Transverse colon (tissue), 4 donors: ENCODE data around the gene MTURN. TPM values are rescaled to one million over a fixed set of nuclear protein-coding genes. Genes with fewer than 3 reads are reported as not detected.

Source experiments
- DNase-seq: peaks from one replicate; pipeline ENCODE4 v3.0.0-alpha.2; 2019
- H3K27ac ChIP-seq, 4 donors: fragments of 200-600 bp; sonication (generic); 2 replicates each; pipeline ENCODE4 v1.5.1; 2016 to 2018; ENCODE audit warnings: inconsistent platforms in 4 of 4
- H3K27me3 ChIP-seq: fragments of 200-600 bp; sonication (generic); 2 replicates; pipeline ENCODE4 v1.5.1; 2017; ENCODE audit warnings: inconsistent platforms
- H3K36me3 ChIP-seq, 4 donors: fragments of 200-600 bp; sonication (generic); 2 replicates each; pipeline ENCODE4 v1.5.1; 2017 to 2019; ENCODE audit warnings: inconsistent platforms in 4 of 4
- H3K4me1 ChIP-seq, 4 donors: fragments of 200-600 bp; sonication (generic); 2 replicates each; pipeline ENCODE4 v1.5.1; 2017 to 2020; ENCODE audit warnings: inconsistent platforms in 4 of 4
- H3K4me3 ChIP-seq, 4 donors: fragments of 200-600 bp; sonication (generic); 1 replicate in 1 of 4; 2 replicates in 3 of 4; pipeline versions ENCODE4 v1.5.1 to v1.6.1; 2017 to 2019; ENCODE audit warnings: inconsistent platforms in 4 of 4
- H3K9me3 ChIP-seq, 2 donors: fragments of 200-600 bp; sonication (generic); 2 replicates each; pipeline ENCODE4 v1.5.1; 2017 to 2019; ENCODE audit warnings: inconsistent platforms in 2 of 2
- CTCF ChIP-seq, 5 experiments: fragments of 200-600 bp in 3 of 5; fragments of 450-650 bp in 2 of 5; sonication (generic) in 3 of 5; IDR thresholded peaks; 1 replicate in 2 of 5; 2 replicates in 3 of 5; pipeline ENCODE4 v1.5.1; 2016 to 2017; ENCODE audit warnings: antibody characterized with exemption in 5 of 5, inconsistent platforms in 3 of 5, mild to moderate bottlenecking in 2 of 5, moderate library complexity in 1 of 5
- EP300 ChIP-seq: sonication (generic); formaldehyde crosslinking; IDR thresholded peaks from one replicate; pipeline ENCODE4 v1.6.1; 2017; ENCODE audit warnings: antibody characterized with exemption, low read depth
- POLR2A ChIP-seq: fragments of 450-650 bp; IDR thresholded peaks from one replicate; pipeline ENCODE4 v1.6.1; 2016; ENCODE audit warnings: antibody characterized with exemption, mild to moderate bottlenecking, moderate library complexity
- POLR2AphosphoS5 ChIP-seq, 3 donors: sonication (generic); formaldehyde crosslinking; IDR thresholded peaks; one replicate each; pipeline ENCODE4 v1.6.1; 2016; ENCODE audit warnings: antibody characterized with exemption in 3 of 3
- WGBS, 2 donors: methylation state at CpG; one replicate each; pipeline ENCODE4 v1.1.5; 2018; ENCODE audit warnings: low coverage in 1 of 2; 5-methylcytosine and 5-hydroxymethylcytosine counted together
- in situ Hi-C, 4 donors: fragments of 200-750 bp; cut with MboI; loops; one replicate each; pipeline versions ENCODE4 v1.15.0 to v1.15.1; 2017; ENCODE audit warnings: low sequenced_read_pairs in 3 of 4, low pct_ligation_motif_present in 1 of 4, low pct_unique_long_range_greater_than_20kb in 1 of 4
- intact Hi-C: fragments of 100-400 bp; cut with DNase I; formaldehyde crosslinking; loops from one replicate; pipeline ENCODE4 v1.15.1; 2023; ENCODE audit warnings: low total_unique reads
- total RNA-seq, 4 donors: library from RNA; depleted of rRNA; stranded (reverse); fragments of >200 nt; gene quantifications; one replicate each; pipeline ENCODE4 v1.1.0, GENCODE V29; 2016

The MTURN gene
- total RNA-seq, 4 donors from 2014 or later = 7.9 to 28.3 (median 15.0) TPM

- in situ Hi-C loops (loop anchor here in 3 of 4 donors (25.0 kb wide), 3 partner anchors 240 to 565 kb away; no protein-coding TSS in a partner anchor), intact Hi-C loops (no loop called here)
- no peaks in the 10 kb centered on the region for H3K36me3 ChIP-seq
- peaks cover 4 to 20% (median 10%) of the 10 kb centered on the region in 4 donors for H3K4me1 ChIP-seq
- H3K27ac ChIP-seq = peak overlapping the region in 2 of 4 donors; percentile 67 to 75
- H3K4me3 ChIP-seq = no peak overlapping the region
- H3K27me3 ChIP-seq = no peaks in the 10 kb centered on the region
- no peak for DNase-seq
- 93% methylated on average over 9 of the region's 9 CpGs; no CpG with 5 or more reads in 1 of the 2 donors for WGBS, 2 donors
- TF ChIP-seq CTCF (IDR thresholded peaks at IDR 0.05) (no peak), POLR2AphosphoS5 (IDR thresholded peaks at IDR 0.05) (no peak), POLR2A (no peak), EP300 (no peak)
- no peaks in the 10 kb centered on the region for H3K9me3 ChIP-seq
Measured at GRCh38 chr7:30171766-30172447, 37.1 kb downstream of the MTURN start.

GRCh38 chr7:30172451-30172850, 37.7 kb downstream of the MTURN start:
- H3K36me3 ChIP-seq = no peaks in the 10 kb centered on the region
- H3K4me1 ChIP-seq = peaks cover 4 to 20% (median 10%) of the 10 kb centered on the region in 4 donors
- H3K4me3 ChIP-seq = no peak overlapping the region
- H3K9me3 ChIP-seq = no peaks in the 10 kb centered on the region
- WGBS, 2 donors = 70 to 78% methylated on average over 2 to 3 of the region's 3 CpGs
- no peak for DNase-seq
- H3K27me3 ChIP-seq = no peaks in the 10 kb centered on the region
- in situ Hi-C loops = loop anchor here in 3 of 4 donors (25.0 kb wide), 3 partner anchors 240 to 565 kb away; no protein-coding TSS in a partner anchor
- intact Hi-C loops = no loop called here
- H3K27ac ChIP-seq = peak overlapping the region in 3 of 4 donors; percentile 67 to 75 (median 73)
- TF ChIP-seq POLR2A (no peak), EP300 (no peak), CTCF (IDR thresholded peaks at IDR 0.05) (no peak), POLR2AphosphoS5 (IDR thresholded peaks at IDR 0.05) (no peak)

- in situ Hi-C loops = loop anchor here in 3 of 4 donors (25.0 kb wide), 3 partner anchors 239 to 564 kb away; no protein-coding TSS in a partner anchor
- intact Hi-C loops = no loop called here
- H3K4me1 ChIP-seq = peaks cover 4 to 20% (median 10%) of the 10 kb centered on the region in 4 donors
Measured at GRCh38 chr7:30173058-30173897, 38.5 kb downstream of the MTURN start.

More at GRCh38 chr7:30173058-30173897, 38.5 kb downstream of the MTURN start:
- no peak for TF ChIP-seq CTCF (IDR thresholded peaks at IDR 0.05)
- TF ChIP-seq POLR2AphosphoS5 (IDR thresholded peaks at IDR 0.05) = peak in 2 of 3 donors; percentile 31 to 46
- no peak for TF ChIP-seq POLR2A
- Histone ChIP-seq H3K4me3 (no peak overlapping the region), H3K36me3 (no peaks in the 10 kb centered on the region), H3K9me3 (no peaks in the 10 kb centered on the region), H3K27me3 (no peaks in the 10 kb centered on the region), H3K27ac (peak overlapping the region; percentile 37 to 75 (median 70))
- 20 to 63% methylated on average over 1 to 12 of the region's 13 CpGs for WGBS, 2 donors
- peak; percentile 32 for DNase-seq
